H1 (cell line): ENCODE data around the gene BMX. TPM values are rescaled to one million over a fixed set of nuclear protein-coding genes. Genes with fewer than 3 reads are reported as not detected.

Experiments used
- CTCF ChIA-PET: fragments of 300-600 bp; sonication (Branson Sonifier 250); formaldehyde crosslinking; loops from one replicate; lab custom pipeline; 2021; ENCODE audit not compliant: partially characterized antibody; lab: Charles Lee
- POLR2A ChIA-PET: fragments of 300-600 bp; sonication (Branson Sonifier 250); formaldehyde crosslinking; loops from one replicate; lab custom pipeline; 2021; ENCODE audit warnings: inconsistent platforms; ENCODE audit not compliant: partially characterized antibody; lab: Charles Lee
- DNase-seq, 2 experiments: peaks; one replicate each; pipeline versions ENCODE4 v3.0.0 to v3.0.0-alpha.2; 2010 to 2022; ENCODE audit warnings: low spot score in 2 of 2, low read depth in 1 of 2, mixed read lengths in 1 of 2
- FAIRE-seq: peaks from 2 replicates; lab custom pipeline; 2011; peaks lifted over from hg19 to GRCh38; lab: Jason Lieb, UNC
- H2AFZ ChIP-seq: 2 replicates; pipeline ENCODE4 v1.8.1; 2012; ENCODE audit warnings: low read length, inconsistent platforms
- H2AK5ac ChIP-seq: 2 replicates; pipeline ENCODE4 v1.6.1; 2013; ENCODE audit warnings: low read depth, low read length
- H2BK120ac ChIP-seq: replicated peaks from 2 replicates; pipeline ENCODE3; 2013; ENCODE audit warnings: low read depth, low read length, inconsistent platforms
- H2BK12ac ChIP-seq: 2 replicates; pipeline ENCODE4 v1.6.1; 2013; ENCODE audit warnings: low read depth, low read length
- H2BK15ac ChIP-seq: 2 replicates; pipeline ENCODE4 v1.6.1; 2013; ENCODE audit warnings: low read length
- H2BK20ac ChIP-seq: 2 replicates; pipeline ENCODE4 v1.6.1; 2013; ENCODE audit warnings: low read length
- H2BK5ac ChIP-seq: 2 replicates; pipeline ENCODE4 v1.6.1; 2013; ENCODE audit warnings: low read depth, low read length
- H3K14ac ChIP-seq: 2 replicates; pipeline ENCODE4 v1.6.1; 2013; ENCODE audit warnings: inconsistent platforms; ENCODE audit not compliant: insufficient read length
- H3K18ac ChIP-seq: 2 replicates; pipeline ENCODE4 v1.6.1; 2013; ENCODE audit warnings: low read length; ENCODE audit errors: extremely low read depth
- H3K23ac ChIP-seq: 2 replicates; pipeline ENCODE4 v1.6.1; 2013; ENCODE audit warnings: inconsistent platforms; ENCODE audit not compliant: insufficient read length
- H3K23me2 ChIP-seq: 2 replicates; pipeline ENCODE4 v1.6.1; 2013; ENCODE audit warnings: low read depth, low read length
- H3K27ac ChIP-seq: 2 replicates; pipeline ENCODE4 v1.6.1; 2011; ENCODE audit warnings: low read depth, low read length, inconsistent platforms
- H3K27me3 ChIP-seq, 4 experiments: replicated peaks in 1 of 4; 1 replicate in 1 of 4; 2 replicates in 3 of 4; pipeline versions ENCODE4 v1.6.1 to v1.8.1; 2011 to 2013; ENCODE audit warnings: low read length in 3 of 4, mild to moderate bottlenecking in 3 of 4, inconsistent platforms in 2 of 4, mixed read lengths in 2 of 4, moderate library complexity in 1 of 4; ENCODE audit not compliant: control insufficient read depth in 3 of 4, insufficient read depth in 3 of 4; ENCODE audit errors: extremely low read depth in 1 of 4
- H3K36me3 ChIP-seq, 4 experiments: 2 replicates each; pipeline versions ENCODE4 v1.6.1 to v1.8.1; 2011 to 2013; ENCODE audit warnings: mild to moderate bottlenecking in 4 of 4, low read length in 3 of 4, moderate library complexity in 2 of 4, control low read depth in 1 of 4, inconsistent platforms in 1 of 4; ENCODE audit not compliant: insufficient read depth in 4 of 4, control insufficient read depth in 2 of 4
- H3K4ac ChIP-seq: replicated peaks from 2 replicates; pipeline ENCODE3; 2013; ENCODE audit warnings: low read length, low read depth, mixed read lengths, inconsistent platforms; ENCODE audit not compliant: insufficient read length
- H3K4me1 ChIP-seq, 4 experiments: replicated peaks in 1 of 4; 1 replicate in 1 of 4; 2 replicates in 3 of 4; pipeline versions ENCODE4 v1.6.1 to v1.8.1; 2011 to 2013; ENCODE audit warnings: low read length in 3 of 4, inconsistent platforms in 2 of 4, mixed read lengths in 1 of 4; ENCODE audit not compliant: insufficient read depth in 4 of 4, control insufficient read depth in 3 of 4
- H3K4me2 ChIP-seq, 2 experiments: 2 replicates each; pipeline versions ENCODE4 v1.6.1 to v1.8.1; 2011 to 2013; ENCODE audit warnings: low read depth in 2 of 2, low read length in 2 of 2, control low read depth in 1 of 2, inconsistent platforms in 1 of 2, mild to moderate bottlenecking in 1 of 2; ENCODE audit not compliant: insufficient read depth in 1 of 2
- H3K4me3 ChIP-seq, 4 experiments: fragments of 200-600, 300-600 bp in 1 of 4; sonication (generic), shearing (Covaris generic), sonication (Bioruptor Twin) in 1 of 4; 2 replicates each; pipeline versions ENCODE4 v1.5.1 to v1.8.1; 2011 to 2016; ENCODE audit warnings: low read length in 4 of 4, low read depth in 3 of 4, control low read depth in 2 of 4, inconsistent platforms in 2 of 4, mild to moderate bottlenecking in 2 of 4, mixed read lengths in 1 of 4, moderate library complexity in 1 of 4; ENCODE audit not compliant: insufficient read depth in 2 of 4; ENCODE audit errors: extremely low read depth in 1 of 4
- H3K56ac ChIP-seq: replicated peaks from 2 replicates; pipeline ENCODE3; 2013; ENCODE audit warnings: low read depth, mild to moderate bottlenecking, mixed read lengths, low read length, inconsistent platforms; ENCODE audit not compliant: insufficient read length
- H3K79me1 ChIP-seq: 2 replicates; pipeline ENCODE4 v1.6.1; 2013; ENCODE audit warnings: low read depth, low read length, control low read depth
- H3K79me2 ChIP-seq, 2 experiments: 2 replicates each; pipeline versions ENCODE4 v1.6.1 to v1.8.1; 2012 to 2013; ENCODE audit warnings: low read length in 2 of 2, mild to moderate bottlenecking in 2 of 2, inconsistent platforms in 1 of 2; ENCODE audit not compliant: insufficient read depth in 2 of 2, control insufficient read depth in 1 of 2
- H3K9ac ChIP-seq, 4 experiments: replicated peaks in 1 of 4; 1 replicate in 1 of 4; 2 replicates in 3 of 4; pipeline versions ENCODE4 v1.6.1 to v1.8.1; 2011 to 2013; ENCODE audit warnings: low read depth in 3 of 4, low read length in 3 of 4, control low read depth in 2 of 4, mild to moderate bottlenecking in 2 of 4, moderate library complexity in 2 of 4, inconsistent platforms in 1 of 4; ENCODE audit errors: extremely low read depth in 1 of 4
- H3K9me3 ChIP-seq, 2 experiments: 2 replicates each; pipeline versions ENCODE4 v1.6.1 to v1.8.1; 2012 to 2013; ENCODE audit warnings: mild to moderate bottlenecking in 2 of 2, moderate library complexity in 2 of 2, control low read depth in 1 of 2, inconsistent platforms in 1 of 2, low read depth in 1 of 2, low read length in 1 of 2, mixed read lengths in 1 of 2; ENCODE audit not compliant: insufficient read depth in 2 of 2
- H4K20me1 ChIP-seq, 2 experiments: replicated peaks in 1 of 2; 2 replicates each; pipeline versions ENCODE3 to v1.8.1; 2011 to 2013; ENCODE audit warnings: inconsistent platforms in 2 of 2, low read length in 2 of 2, mild to moderate bottlenecking in 1 of 2; ENCODE audit not compliant: insufficient read depth in 2 of 2, control insufficient read depth in 1 of 2
- H4K5ac ChIP-seq: 2 replicates; pipeline ENCODE4 v1.6.1; 2013; ENCODE audit warnings: low read length, low read depth, mixed read lengths, inconsistent platforms; ENCODE audit not compliant: insufficient read length
- H4K8ac ChIP-seq: 2 replicates; pipeline ENCODE4 v1.8.0; 2013; ENCODE audit warnings: mild to moderate bottlenecking, moderate library complexity, low read length, inconsistent platforms; ENCODE audit not compliant: insufficient read depth; ENCODE audit errors: extremely low read depth
- H4K91ac ChIP-seq: replicated peaks from 2 replicates; pipeline ENCODE3; 2013; ENCODE audit warnings: low read length, mixed read lengths, inconsistent platforms; ENCODE audit not compliant: insufficient read length
- ASH2L ChIP-seq: fragments of 200-600, 300-600 bp; sonication (generic); IDR thresholded peaks from one replicate; pipeline ENCODE4 v1.7.1; 2017; ENCODE audit warnings: low read length
- ATF3 ChIP-seq: IDR thresholded peaks from 2 replicates; pipeline ENCODE4 v1.6.1; 2011; ENCODE audit warnings: low read depth, mild to moderate bottlenecking, low read length; ENCODE audit not compliant: insufficient read depth
- HDAC6 ChIP-seq: IDR thresholded peaks from one replicate; pipeline ENCODE4 v1.7.1; 2012; ENCODE audit warnings: low read depth, mild to moderate bottlenecking, inconsistent platforms, low read length, moderate library complexity
- SAP30 ChIP-seq: fragments of 300-600 bp; sonication (generic); IDR thresholded peaks from 2 replicates; pipeline ENCODE4 v1.7.1; 2012; ENCODE audit warnings: low read length, moderate library complexity, mild to moderate bottlenecking, inconsistent platforms; ENCODE audit not compliant: insufficient read depth, insufficient replicate concordance
- YY1 ChIP-seq: IDR thresholded peaks from 2 replicates; pipeline ENCODE4 v1.6.1; 2011; ENCODE audit warnings: low read depth, mild to moderate bottlenecking, low read length
- WGBS, 2 experiments: shearing (Covaris generic) in 1 of 2; methylation state at CpG; one replicate each; pipeline versions ENCODE4 v1.1.6 to v1.1.7; 2013 to 2015; ENCODE audit warnings: low lambda C conversion rate in 2 of 2, mixed read lengths in 2 of 2, inconsistent platforms in 1 of 2, low coverage in 1 of 2, missing lambda C conversion rate in 1 of 2; ENCODE audit not compliant: insufficient replicate concordance in 2 of 2, insufficient coverage in 1 of 2, insufficient read length in 1 of 2; ENCODE audit errors: extremely low coverage in 1 of 2, missing lambda C conversion rate in 1 of 2; 5-methylcytosine and 5-hydroxymethylcytosine counted together
- polyA plus RNA-seq, 7 experiments: library from polyadenylated mRNA; depleted of rRNA in 3 of 7; stranded (reverse) in 5 of 7; unstranded in 2 of 7; fragments of >200 nt in 5 of 7; fragments of 200-250 nt in 2 of 7; gene quantifications; 1 replicate in 5 of 7; 2 replicates in 1 of 7; 4 replicates in 1 of 7; pipeline versions ENCODE4 v1.2.1 to v1.2.3, GENCODE V29; 2011 to 2013; ENCODE audit warnings: missing spikeins in 2 of 7, mixed read lengths in 2 of 7
- total RNA-seq: library from RNA; stranded (reverse); fragmentation: NEBNext Ultra II Directional; extraction: Animal tissue kit (Norgen Biotek cat#: 25700); gene quantifications from 2 replicates; pipeline ENCODE4 v1.2.1, GENCODE V29; 2021

BMX gene
- total and polyA plus RNA-seq, 2 of the 8 experiments (the other 6 are each of a cell fraction or from before 2014, with no cell fraction given): not detected

- ChIA-PET POLR2A (interaction anchor here (1.3 kb wide), 1 partner anchor 10 kb away, joined by 5 read pairs; no protein-coding TSS in a partner anchor), CTCF (interaction anchor here (0.7 to 1.5 kb wide), 8 partner anchors 11 to 151 kb away, joined by 3 to 7 read pairs (median 4); no protein-coding TSS in a partner anchor)
- H3K4me3 ChIP-seq: peak overlapping the region in 2 of 4 experiments; percentile 32 to 72; a peak in 4 of 8 replicates
- no peaks in the 10 kb centered on the region for H3K27me3 ChIP-seq
- H3K79me1 ChIP-seq: no peaks in the 10 kb centered on the region
- no peaks in the 10 kb centered on the region for H3K4me1 ChIP-seq
- no peaks in the 10 kb centered on the region for H3K9me3 ChIP-seq
- H2BK15ac ChIP-seq: no peak overlapping the region
- H3K23ac ChIP-seq: no peak overlapping the region
- TF ChIP-seq ATF3 (no peak), ASH2L (no peak), SAP30 (no peak), HDAC6 (no peak), YY1 (no peak)
- no peaks in the 10 kb centered on the region for H4K20me1 ChIP-seq
- H3K56ac ChIP-seq: no peak overlapping the region
- H3K18ac ChIP-seq: no peak overlapping the region
- no peak overlapping the region for H3K9ac ChIP-seq
- H3K23me2 ChIP-seq: no peaks in the 10 kb centered on the region; the same call in 1 of the 2 replicates
- FAIRE-seq: no peak
- no peak overlapping the region for H2BK5ac ChIP-seq
- no peak overlapping the region for H4K5ac ChIP-seq
- WGBS, 2 experiments: 72% methylated on average over 5 of the region's 5 CpGs; no CpG with 5 or more reads in 1 of the 2 experiments
- H3K4ac ChIP-seq: no peak overlapping the region
- H4K91ac ChIP-seq: no peak overlapping the region
- no peak overlapping the region for H4K8ac ChIP-seq
- no peaks in the 10 kb centered on the region for H3K36me3 ChIP-seq
- H2BK120ac ChIP-seq: no peak overlapping the region
- DNase-seq: no peak
- no peak overlapping the region for H3K27ac ChIP-seq
- peak overlapping the region; percentile 58 to 74 for H3K4me2 ChIP-seq
- no peaks in the 10 kb centered on the region for H3K79me2 ChIP-seq
- no peak overlapping the region for H2BK20ac ChIP-seq
- H3K14ac ChIP-seq: no peak overlapping the region
- H2BK12ac ChIP-seq: no peak overlapping the region
- no peak overlapping the region for H2AK5ac ChIP-seq
- H2AFZ ChIP-seq: peak overlapping the region; percentile 59; the same call in 1 of the 2 replicates
These were observed 8.1 kb upstream of the BMX start for GRCh38 chrX:15492469-15492868.
